Suprapubic skin (tissue), 3 donors: ENCODE results near the gene CYP2J2.

Experiments
- CTCF ChIP-seq, 2 donors: fragments of 200-600 bp in 1 of 2; fragments of 450-650 bp in 1 of 2; sonication (generic) in 1 of 2; IDR thresholded peaks; one replicate each; pipeline ENCODE4 v1.5.1; 2016 to 2019; ENCODE audit warnings: antibody characterized with exemption in 2 of 2, mild to moderate bottlenecking in 1 of 2, moderate library complexity in 1 of 2
- POLR2A ChIP-seq, 2 donors: fragments of 450-650 bp; IDR thresholded peaks; one replicate each; pipeline ENCODE4 v1.6.1; 2017; ENCODE audit warnings: antibody characterized with exemption in 2 of 2, mild to moderate bottlenecking in 2 of 2, moderate library complexity in 2 of 2

- TF ChIP-seq CTCF (IDR thresholded peaks at IDR 0.05) (no peak), POLR2A (IDR thresholded peaks at IDR 0.05) (no peak)
Observed at GRCh38 chr1:59871746-59872145, 54.8 kb downstream of the CYP2J2 start.
